HG03139 (cell line): Measurements from ENCODE around the gene ALLC.

Experiments used
- ATAC-seq: cut with Tn5 transposase; IDR thresholded peaks from one replicate; pipeline ENCODE4 v1.9.1; 2021; ENCODE audit not compliant: unreplicated experiment

Gene ALLC

GRCh38 chr2:3743951-3744555 lies 86.1 kb downstream of the ALLC start:
- ATAC-seq, result no peak

DNA sequence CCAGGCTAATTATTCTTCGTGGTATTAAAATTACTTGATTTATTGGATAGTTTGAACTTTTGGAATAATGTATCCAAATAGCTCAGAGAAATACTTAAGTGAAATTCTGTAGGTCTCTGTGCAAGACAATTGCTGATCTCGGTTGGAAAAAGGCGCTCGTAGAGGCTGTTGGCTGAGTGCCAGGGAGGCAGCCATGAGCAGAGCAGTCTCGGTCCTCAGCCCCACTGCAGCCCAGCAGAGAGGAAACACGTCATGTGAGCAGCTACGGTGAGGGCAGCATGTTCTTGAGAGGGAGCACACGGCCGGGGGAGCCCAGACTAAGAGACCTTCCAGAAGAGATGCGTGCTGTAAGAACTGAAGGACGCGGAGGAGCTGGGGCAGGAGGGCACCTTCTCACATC lies 87.9 kb downstream of the ALLC start:
- no peak for ATAC-seq

- ATAC-seq, result no peak
These were observed 89.1 kb downstream of the ALLC start for GRCh38 chr2:3747032-3747654.

DNA sequence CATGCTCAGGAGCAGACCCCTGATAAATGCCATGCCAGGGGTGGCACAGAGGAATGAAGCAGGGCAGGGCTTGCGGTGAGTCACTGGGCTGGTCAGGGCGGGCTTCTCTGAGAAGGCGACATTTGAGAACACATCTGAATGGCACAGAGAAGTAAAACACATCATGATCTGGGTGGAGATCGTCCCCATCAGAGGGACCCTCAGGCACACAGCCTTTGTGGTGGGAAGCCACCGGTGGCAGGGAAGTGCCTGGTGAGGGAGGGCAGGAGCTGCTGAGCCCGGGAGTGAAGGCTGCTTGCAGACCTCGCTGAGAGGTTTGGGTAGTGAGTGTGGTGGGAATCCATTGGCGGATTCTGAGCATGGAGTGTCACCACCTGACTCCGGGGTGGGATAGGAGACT lies 89.8 kb downstream of the ALLC start:
- no peak for ATAC-seq

GRCh38 chr2:3749201-3749600 lies 91.2 kb downstream of the ALLC start:
- ATAC-seq, result no peak

GRCh38 chr2:3751251-3751650 lies 93.3 kb downstream of the ALLC start:
- ATAC-seq, result no peak

- ATAC-seq, result no peak
These were observed 93.8 kb downstream of the ALLC start for GRCh38 chr2:3751806-3752205.
